Measurements from ENCODE around the gene DEFB125.

DNA sequence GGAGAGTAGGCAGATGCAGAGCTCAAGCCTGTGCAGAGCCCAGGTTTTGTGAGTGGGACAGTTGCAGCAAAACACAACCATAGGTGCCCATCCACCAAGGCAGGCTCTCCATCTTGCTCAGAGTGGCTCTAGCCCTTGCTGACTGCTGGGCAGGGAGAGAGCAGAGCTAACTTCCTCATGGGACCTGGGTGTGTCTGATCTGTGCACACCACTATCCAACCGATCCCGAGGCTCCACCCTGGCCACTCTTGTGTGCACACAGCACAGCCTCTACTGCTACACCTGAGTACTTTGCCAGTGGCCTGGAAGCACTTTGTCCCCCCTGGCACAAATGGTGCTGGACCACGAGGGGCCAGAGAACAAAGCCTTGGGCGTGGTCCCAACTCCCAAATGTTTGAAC lies 7.9 kb upstream of the DEFB125 start:
- TF ChIP-seq, protein P1, sequence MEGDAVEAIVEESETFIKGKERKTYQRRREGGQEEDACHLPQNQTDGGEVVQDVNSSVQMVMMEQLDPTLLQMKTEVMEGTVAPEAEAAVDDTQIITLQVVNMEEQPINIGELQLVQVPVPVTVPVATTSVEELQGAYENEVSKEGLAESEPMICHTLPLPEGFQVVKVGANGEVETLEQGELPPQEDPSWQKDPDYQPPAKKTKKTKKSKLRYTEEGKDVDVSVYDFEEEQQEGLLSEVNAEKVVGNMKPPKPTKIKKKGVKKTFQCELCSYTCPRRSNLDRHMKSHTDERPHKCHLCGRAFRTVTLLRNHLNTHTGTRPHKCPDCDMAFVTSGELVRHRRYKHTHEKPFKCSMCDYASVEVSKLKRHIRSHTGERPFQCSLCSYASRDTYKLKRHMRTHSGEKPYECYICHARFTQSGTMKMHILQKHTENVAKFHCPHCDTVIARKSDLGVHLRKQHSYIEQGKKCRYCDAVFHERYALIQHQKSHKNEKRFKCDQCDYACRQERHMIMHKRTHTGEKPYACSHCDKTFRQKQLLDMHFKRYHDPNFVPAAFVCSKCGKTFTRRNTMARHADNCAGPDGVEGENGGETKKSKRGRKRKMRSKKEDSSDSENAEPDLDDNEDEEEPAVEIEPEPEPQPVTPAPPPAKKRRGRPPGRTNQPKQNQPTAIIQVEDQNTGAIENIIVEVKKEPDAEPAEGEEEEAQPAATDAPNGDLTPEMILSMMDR (IDR thresholded peaks at IDR 0.05) = no peak
- no peak for TF ChIP-seq POLR2A (IDR thresholded peaks at IDR 0.05)

All from Peyer's patch (tissue), 4 donors.